Stimulated activated CD8-positive, alpha-beta memory T cell treated with anti-CD3 and anti-CD28 coated beads, Interleukin-2, amount 100 ng/mL, for 1 hour (primary cell): ENCODE results near the gene STIL.

Experiments used
- DNase-seq, 2 donors: peaks; one replicate each; pipeline ENCODE4 v3.0.0-alpha.2; 2020; ENCODE audit warnings: low read depth in 2 of 2

Gene STIL

GRCh38 chr1:47235241-47235681, 78.7 kb downstream of the STIL start:
- DNase-seq, result no peak

GRCh38 chr1:47233186-47233585, 80.8 kb downstream of the STIL start:
- DNase-seq, result no peak

- no peak for DNase-seq
Measured at GRCh38 chr1:47232187-47232874, 81.6 kb downstream of the STIL start, which contains the start of gene TAL1. TSS of gene TAL1 (minus strand) at chr1:47232225. CDS start at chr1:47225888, 6,337 bp downstream.

- no peak for DNase-seq
Measured at GRCh38 chr1:47231301-47232186, 82.4 kb downstream of the STIL start.

- no peak for DNase-seq
Measured at GRCh38 chr1:47230692-47231300, 83.2 kb downstream of the STIL start.

GRCh38 chr1:47229886-47230691, 83.9 kb downstream of the STIL start:
- DNase-seq, result no peak

- DNase-seq, result no peak
Measured at GRCh38 chr1:47229031-47229885, 84.7 kb downstream of the STIL start.

GRCh38 chr1:47228644-47229030, 85.3 kb downstream of the STIL start:
- no peak for DNase-seq

- DNase-seq, result no peak
Measured at GRCh38 chr1:47227341-47228232, 86.4 kb downstream of the STIL start.

GRCh38 chr1:47226839-47227215, 87.1 kb downstream of the STIL start:
- no peak for DNase-seq

- DNase-seq, result no peak
Measured at GRCh38 chr1:47226121-47226838, 87.7 kb downstream of the STIL start.

GRCh38 chr1:47225430-47226100, 88.4 kb downstream of the STIL start:
- no peak for DNase-seq

GRCh38 chr1:47224676-47225399, 89.1 kb downstream of the STIL start:
- DNase-seq, result no peak

GRCh38 chr1:47223921-47224675, 89.8 kb downstream of the STIL start:
- DNase-seq, result no peak

- no peak for DNase-seq
Measured at GRCh38 chr1:47223174-47223920, 90.6 kb downstream of the STIL start.

GRCh38 chr1:47222476-47222875, 91.5 kb downstream of the STIL start:
- no peak for DNase-seq
